Activated CD8-positive, alpha-beta memory T cell treated with anti-CD3 and anti-CD28 coated beads, Interleukin-2, amount 50 U/mL, for 1 hour (primary cell): ENCODE measurements around the gene ITGAX.

ENCODE experiments used
- DNase-seq: peaks from one replicate; pipeline ENCODE4 v3.0.0-alpha.2; 2020; ENCODE audit errors: extremely low read depth

Gene ITGAX

DNA sequence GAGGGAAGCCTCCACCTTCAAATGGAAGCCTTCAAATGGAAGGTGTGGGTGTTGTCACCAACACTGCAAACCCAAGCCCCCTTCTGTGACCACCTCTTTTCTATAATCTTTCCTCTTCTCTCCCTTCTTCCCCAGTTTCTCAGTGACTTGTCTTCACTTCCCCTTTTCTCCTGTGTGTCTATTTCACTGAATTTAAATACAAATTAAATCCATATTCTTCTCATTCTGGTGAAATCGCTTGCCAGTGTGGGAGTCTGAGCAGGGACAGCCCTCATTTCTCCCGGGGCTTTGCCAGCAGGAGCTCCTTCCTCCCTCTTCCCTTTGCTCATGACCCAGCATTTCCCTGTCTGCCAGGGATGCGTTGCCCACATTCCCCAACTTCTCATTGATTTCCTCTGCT lies 6.4 kb upstream of the ITGAX start:
- no peak for DNase-seq

DNA sequence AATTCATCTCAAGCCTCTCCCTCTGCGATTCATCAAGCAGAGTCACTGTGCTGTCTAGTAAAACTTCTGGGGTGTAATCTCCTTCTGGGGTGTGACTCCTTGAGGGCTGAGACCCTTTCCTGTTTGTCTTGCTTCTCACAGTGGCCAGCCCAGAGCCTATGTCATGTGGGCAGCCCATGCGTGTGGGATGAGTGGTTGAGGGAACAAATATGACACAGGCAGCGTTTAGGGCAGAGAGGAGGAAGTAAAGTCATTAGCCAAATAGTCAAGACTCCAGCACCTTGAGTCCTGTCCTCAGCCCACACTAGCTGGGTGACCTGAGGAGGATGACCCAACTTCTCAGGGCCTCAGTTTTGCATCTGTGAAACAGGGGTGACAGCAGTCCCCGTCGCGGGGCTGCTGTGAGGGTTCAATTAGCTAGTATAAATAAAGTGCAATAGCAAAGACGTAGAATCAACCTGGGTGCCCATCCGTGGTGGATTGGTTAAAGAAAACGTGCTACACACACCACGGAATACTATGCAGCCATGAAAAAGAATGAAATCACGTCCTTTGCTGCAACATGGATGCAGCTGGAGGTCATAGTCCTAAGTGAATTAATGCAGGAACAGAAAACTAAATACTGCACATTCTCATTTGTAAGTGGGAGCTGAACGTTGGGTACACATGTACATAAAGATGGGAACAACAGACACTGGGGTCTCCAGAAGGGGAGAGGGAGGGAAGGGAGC lies 4.5 kb upstream of the ITGAX start:
- no peak for DNase-seq

DNA sequence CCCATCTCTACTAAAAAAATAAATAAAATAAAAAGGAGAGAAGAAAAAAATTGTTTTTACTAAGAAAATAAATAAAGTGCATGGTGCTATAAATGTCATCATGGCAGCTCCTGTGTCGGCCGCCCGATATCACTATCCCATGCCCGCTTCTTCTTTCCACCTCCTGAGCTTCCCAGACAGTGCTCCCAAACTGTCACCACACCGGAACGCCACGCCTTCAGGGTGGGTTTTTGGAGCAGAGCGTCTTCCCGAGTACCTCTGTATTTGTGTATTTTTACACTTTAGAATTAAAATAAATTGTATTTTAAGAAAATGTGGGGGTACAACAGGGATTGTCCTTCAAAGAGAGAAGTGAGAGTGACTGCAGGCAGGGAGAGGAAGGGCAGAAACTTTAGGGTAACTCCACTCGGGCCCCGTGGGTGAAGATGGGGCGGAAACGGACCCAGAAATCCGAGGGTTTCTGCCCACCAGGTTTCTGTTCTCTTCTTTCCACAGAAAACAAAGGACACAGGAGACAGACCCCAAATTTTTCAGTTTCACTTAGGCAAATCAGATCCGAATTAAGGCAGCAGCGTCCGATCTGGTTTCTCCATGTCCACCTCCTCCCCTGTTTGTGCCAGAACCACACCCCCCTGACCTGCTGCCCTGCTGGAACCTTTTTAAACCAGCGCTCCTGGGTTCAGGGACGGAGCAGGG lies 3.6 kb upstream of the ITGAX start:
- DNase-seq: no peak

DNA sequence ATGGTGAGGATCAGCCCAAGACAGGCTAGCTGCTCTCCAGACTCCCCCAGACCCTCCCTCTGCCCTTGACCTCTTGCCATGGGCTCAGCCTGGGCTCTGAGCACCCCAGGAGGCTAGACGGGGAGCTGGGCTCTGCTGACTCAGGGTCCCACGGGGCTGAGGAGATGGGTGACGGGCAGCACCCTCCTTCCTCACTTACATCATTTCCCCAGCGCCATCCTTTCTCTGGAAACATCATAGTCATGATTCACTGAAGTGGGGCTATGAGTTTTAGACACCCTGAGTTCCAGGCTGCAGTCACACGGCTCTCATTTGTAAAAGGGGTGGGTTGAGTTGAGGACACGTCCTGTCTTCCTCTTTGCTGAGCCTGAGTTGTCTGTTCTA lies 3.0 kb upstream of the ITGAX start:
- DNase-seq: no peak

DNA sequence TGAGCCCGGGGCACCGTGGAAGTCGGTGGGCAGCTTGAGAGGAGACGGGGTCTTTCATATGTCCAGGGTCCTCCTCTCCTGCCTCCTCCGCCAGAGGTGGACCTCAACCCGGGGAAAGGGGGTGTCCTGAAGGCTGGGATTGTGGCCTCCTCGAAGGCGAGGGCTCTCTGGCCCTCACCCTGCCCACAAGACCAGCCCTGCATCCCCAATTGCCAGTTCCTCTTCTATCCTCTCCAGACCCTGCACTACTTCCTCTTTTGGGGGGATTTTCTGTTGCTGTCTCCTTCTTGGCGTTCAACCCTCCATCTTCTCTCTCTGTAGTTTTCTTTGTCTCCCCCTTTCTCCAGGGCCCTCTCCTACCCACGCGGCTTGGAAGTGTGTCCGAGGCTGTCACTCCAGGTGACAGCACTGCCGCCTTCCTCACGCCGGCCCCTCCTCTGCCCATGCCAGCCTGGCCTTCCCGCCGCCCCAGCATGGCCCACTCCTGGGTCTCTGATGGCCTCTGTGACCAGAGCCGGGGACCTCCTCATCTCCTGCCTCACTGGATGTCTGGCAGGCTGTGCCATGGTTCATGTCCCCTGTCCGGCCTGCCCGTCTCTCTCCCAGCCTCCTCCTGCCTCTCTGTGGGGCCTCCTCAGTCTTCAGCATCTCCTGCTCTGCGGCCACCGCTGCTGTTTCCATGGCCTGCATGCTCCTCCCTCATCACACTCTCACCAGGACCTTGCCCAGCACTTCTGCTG lies 2.4 kb upstream of the ITGAX start:
- DNase-seq: no peak

DNA sequence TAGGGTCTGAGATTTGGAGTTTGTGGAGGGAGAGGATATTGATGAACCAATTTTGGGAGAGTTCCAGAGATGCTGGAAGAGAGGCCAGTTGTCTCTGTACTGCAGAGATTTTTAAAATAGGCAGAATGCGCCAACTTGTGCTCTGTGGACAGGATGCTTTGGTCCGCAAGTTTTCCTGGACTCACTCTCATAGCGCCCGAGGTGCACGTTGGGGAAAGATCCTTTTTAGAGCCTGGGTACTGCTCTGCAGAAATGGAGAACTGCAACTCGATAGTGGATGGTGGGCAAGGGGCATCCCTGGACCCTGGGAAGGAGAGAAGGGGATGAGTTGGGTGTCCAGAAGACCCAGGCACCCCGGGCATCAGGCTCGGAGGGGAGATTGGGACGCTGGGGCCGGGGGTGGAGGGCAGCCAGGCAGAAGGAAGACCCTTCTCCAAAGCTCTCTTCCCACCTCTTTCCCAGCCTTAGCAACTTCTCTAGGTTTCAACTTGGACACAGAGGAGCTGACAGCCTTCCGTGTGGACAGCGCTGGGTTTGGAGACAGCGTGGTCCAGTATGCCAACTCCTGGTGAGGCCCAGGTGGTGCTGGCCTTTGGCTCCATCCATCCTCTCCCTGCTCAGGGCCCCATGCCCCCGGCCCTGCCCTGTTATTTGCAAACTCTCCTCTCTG lies 590 bp downstream of the ITGAX start:
- DNase-seq: no peak

DNA sequence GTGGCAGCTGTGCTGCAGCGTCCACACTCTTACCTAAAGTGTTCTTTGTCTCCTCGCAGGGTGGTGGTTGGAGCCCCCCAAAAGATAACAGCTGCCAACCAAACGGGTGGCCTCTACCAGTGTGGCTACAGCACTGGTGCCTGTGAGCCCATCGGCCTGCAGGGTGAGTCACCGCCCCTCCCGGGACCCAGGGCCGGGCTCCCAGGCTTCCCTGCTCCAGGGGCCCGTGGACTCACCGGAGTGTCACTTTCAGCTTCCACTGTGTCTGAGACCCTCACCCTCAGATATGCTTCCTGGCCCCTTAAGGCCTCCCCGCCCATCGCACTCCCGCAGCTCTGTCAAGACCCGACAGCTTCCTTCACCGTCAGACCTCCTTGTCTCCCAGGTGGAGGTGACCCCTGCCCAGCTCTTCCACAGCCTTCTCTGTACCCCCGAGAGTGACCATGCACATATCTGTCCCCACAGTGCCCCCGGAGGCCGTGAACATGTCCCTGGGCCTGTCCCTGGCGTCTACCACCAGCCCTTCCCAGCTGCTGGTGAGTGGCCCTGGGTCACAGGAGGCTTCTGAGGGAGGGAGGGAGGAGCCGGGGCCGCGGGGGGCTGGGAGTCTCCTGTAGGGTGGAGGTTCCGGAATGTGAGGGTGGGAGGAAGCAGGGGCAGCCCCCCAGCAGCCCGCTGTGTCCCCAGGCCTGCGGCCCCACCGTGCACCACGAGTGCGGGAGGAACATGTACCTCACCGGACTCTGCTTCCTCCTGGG lies 1.8 kb downstream of the ITGAX start:
- no peak for DNase-seq

DNA sequence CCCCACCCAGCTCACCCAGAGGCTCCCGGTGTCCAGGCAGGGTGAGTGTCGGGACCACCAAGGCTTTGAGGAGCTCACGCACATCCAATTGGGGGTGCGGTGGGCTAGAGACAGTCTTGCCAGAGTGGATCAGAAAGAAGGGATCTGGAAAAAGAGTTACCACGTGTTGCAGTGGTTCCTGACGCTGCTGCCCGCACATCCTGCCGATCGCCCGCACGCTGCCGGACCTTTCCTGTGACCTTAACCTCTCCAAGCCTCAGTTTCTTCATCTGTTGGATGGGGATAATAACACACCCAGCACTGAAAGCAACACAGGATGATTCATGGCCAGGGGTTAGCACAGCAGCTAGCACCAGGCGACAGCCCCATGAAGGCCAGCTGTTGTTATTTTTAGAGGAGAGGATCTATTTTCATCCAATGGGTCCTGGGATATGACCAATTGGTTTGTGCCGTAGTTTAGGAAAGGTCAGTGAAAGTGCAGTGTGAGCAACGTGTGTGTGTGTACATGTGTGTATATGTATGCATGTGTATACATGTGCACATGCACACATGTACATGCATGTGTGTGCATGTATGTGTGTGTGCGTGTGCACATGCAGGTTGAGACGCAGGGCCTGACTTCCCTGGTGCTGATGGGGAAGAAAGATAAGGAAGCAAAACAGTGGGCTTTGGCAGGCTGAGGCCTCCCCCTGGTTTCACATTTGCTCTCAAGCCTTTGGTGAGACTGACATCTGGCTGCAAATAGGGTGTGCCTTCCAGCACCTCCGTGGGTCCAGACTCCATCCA lies 2.5 kb downstream of the ITGAX start:
- no peak for DNase-seq

DNA sequence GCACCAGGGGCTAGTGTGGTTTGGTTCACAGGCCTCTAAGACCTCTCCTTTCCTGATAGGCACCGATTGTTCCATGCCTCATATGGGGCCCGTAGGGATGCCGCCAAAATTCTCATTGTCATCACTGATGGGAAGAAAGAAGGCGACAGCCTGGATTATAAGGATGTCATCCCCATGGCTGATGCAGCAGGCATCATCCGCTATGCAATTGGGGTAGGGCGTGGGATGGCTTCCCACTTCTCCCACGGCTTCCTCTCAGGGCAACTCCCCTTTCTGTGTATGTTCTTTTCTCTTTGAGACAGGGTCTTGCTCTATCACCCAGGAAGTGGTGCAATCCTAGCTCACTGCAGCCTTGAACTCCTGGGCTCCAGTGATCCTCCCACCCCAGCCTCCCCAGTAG lies 5.3 kb downstream of the ITGAX start:
- no peak for DNase-seq

DNA sequence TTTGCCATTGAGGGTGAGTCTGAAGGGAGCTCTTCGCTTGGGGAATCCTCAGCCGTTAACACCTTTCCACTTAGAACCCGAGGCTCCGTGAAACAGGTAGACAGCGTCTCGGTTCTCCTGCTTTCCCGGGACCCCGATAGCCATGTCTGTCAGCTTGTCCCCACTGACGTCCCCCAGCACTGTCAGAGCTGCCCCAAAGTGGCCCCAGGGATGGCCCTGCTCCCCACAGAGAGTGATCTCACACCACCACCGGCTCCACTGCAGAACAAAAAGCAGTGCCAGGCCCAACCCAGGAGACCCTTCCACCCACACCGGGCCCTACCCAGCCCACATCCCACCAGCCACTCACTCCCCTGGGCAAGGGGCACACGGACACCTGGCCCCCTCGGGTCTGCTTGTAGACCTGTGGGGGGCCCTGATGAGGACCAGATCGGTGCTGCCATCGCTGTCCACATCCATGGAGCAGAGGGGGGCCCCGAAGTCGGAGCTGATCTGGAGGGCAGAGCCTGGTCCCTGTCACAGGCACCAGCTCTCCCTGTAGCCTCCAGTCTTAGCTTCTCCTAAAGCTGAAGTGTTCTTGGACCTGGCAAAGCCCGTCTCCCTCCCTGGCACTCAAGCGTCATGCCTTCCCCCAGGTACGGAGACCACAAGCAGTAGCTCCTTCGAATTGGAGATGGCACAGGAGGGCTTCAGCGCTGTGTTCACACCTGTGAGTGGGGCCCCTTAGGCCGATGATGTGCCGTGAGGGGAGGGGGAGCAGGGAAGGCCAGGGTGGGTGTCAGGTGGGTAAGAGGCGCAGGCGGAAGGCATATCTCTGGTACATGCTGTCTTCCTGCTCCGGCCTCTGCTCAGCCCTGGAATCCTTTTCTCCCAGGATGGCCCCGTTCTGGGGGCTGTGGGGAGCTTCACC lies 6.5 kb downstream of the ITGAX start:
- no peak for DNase-seq

DNA sequence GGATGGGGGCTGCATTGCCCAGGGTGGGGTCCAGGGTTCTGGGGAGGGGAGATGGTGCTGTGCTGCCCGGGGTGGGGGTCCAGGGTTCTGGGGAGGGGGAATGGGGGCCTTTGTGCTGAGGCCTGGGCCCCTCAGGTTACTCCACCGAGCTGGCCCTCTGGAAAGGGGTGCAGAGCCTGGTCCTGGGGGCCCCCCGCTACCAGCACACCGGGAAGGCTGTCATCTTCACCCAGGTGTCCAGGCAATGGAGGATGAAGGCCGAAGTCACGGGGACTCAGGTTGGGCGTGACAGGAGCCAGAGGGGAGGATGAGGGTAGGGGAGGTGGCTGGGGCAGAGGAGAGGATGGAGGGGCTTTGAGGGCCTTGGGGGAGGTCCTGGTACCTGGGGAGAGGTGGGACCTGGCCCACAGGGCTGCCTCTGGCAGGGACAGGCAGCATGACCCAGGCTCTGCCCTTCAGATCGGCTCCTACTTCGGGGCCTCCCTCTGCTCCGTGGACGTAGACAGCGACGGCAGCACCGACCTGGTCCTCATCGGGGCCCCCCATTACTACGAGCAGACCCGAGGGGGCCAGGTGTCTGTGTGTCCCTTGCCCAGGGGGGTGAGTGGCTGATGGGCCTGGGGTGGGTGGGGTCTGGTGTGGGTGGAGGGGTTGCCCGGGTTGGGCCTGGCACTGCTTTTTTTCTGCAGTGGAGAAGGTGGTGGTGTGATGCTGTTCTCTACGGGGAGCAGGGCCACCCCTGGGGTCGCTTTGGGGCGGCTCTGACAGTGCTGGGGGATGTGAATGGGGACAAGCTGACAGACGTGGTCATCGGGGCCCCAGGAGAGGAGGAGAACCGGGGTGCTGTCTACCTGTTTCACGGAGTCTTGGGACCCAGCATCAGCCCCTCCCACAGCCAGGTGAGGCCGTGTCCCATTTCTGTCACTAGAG lies 7.8 kb downstream of the ITGAX start:
- DNase-seq: no peak

DNA sequence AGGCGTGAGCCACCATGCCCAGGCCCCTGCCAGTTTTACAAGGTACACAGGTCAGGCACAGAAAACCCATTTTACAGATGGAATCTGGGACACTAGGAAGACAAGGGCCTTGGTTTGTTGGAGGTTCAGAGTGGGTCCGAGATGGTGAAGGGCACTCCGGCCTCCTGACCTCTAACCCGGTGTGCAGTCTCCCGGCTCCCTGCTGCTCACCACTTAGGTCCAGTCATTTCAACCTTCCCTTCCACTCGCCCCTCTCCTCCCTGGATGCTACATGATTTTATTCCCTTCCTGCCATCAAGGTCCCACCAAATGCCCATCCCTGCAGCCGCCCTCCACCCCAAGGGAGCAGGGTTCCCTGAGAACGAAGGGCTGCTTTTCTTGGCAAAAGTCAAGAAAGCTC lies 8.7 kb downstream of the ITGAX start:
- no peak for DNase-seq

DNA sequence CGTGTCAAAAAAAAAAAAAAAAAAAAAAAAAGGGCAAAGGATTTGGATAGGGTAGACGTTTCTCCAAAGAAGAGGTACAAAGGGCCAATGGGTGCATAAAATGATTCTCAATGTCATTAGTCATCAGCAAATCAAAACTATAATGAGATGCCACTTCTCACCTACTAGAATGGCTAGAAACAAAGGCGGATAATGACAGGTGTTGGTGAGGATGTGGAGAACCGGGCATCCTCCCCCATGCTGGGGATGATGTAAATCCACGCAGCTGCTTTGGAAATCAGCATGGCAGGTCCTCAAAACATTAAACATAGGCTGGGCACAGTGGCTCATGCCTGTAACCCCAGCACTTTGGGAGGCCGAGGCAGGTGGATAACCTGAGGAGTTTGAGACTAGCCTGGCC lies 9.4 kb downstream of the ITGAX start:
- no peak for DNase-seq

DNA sequence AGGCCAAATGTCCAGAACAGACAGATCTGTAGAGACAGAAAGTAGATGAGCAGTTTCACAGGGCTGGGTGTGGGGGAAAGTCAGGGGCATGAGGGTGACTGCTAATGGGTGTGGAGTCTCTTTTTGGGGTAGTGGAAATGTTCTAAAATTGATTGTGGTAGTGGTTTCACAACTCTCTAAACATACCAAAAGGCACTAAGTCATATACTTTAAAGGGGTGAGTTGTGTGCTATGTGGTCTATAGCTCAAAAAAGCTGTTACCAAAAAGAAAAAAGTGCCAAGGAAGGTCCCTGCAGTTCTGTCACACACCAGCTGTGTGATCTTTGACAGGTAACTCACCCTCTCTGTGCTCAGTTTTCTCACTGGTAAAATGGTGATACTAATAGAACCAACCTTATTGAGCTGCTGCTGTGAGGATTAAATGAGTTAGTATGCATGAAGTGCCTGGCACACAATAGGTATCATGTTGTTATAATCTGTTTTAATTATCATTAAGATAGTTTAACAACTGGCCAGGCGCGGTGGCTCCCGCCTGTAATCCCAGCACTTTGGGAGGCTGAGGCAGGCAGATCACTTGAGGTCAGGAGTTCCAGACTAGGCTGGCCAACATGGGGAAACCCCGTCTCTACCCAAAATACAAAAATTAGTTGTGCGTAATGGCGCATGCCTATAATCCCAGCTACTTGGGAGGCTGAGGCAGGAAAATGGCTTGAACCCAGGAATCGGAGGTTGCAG lies 10.3 kb downstream of the ITGAX start:
- DNase-seq: no peak

DNA sequence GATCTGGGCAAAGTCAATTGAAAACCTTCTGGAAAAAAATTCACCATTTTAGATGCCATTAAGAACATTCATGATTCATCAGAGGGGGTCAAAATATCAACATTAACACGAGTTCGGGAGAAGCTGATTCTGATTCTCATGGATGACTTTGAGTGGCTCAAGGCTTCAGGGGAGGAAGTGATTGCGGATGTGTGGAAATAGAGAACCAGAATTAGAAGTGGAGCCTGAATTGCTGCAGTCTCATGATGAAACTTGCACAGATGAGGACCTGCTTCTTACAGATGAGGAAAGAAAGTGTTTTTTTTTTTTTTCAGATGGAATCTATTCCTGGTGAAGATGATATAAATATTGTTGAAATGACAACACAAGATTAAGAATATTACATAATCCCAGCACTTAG lies 12.9 kb downstream of the ITGAX start:
- DNase-seq: no peak

DNA sequence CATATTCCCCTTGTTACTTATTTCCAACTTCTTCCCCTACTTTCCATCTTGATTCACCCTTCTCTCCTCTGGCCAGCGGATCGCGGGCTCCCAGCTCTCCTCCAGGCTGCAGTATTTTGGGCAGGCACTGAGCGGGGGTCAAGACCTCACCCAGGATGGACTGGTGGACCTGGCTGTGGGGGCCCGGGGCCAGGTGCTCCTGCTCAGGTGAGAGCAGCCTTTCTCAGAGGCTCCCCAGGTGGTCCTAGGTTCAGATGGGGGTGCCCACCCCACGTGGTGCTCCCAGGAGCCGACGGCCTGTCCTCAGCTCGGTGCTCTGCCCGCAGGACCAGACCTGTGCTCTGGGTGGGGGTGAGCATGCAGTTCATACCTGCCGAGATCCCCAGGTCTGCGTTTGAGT lies 16.0 kb downstream of the ITGAX start:
- no peak for DNase-seq

DNA sequence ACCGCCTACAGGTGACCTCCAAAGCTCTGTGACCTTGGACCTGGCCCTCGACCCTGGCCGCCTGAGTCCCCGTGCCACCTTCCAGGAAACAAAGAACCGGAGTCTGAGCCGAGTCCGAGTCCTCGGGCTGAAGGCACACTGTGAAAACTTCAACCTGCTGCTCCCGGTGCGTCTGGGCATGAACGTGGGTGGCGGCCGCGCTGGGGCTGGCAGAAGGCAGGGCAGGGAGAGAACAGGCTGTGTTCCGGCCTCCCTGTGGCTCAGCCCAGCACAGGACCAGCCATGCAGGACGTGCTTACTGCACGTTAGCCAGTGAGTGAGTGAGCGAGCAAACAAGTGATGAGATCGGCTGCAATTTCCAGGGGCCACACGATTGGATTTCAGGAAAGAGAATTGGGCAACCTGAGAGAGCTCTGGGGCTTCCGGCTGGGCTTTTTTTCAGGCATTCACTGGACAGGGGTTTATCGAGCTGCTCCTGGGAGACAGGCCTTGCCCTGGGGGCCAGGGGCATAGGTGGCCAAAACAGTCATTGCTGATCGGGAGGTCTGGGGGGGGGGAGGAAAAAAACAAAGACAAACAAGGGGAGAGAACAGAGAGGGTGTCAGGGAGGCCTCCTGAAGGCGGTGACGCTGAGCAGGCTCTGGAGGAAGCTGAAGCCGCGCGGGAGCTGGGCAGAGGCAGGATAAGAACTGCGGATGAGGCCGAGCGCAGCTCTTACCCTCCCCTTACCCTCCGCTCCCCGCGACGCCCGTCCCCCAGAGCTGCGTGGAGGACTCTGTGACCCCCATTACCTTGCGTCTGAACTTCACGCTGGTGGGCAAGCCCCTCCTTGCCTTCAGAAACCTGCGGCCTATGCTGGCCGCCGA lies 16.9 kb downstream of the ITGAX start:
- no peak for DNase-seq
